ENCODE results near the gene ZFHX3. TPM values are rescaled to one million over a fixed set of nuclear protein-coding genes. Genes with fewer than 3 reads are reported as not detected.

ZFHX3 gene
- total and polyA plus RNA-seq, 2 of the 8 experiments (the other 6 are each of a cell fraction or from before 2014, with no cell fraction given): 0.08 to 0.99 TPM

DNA sequence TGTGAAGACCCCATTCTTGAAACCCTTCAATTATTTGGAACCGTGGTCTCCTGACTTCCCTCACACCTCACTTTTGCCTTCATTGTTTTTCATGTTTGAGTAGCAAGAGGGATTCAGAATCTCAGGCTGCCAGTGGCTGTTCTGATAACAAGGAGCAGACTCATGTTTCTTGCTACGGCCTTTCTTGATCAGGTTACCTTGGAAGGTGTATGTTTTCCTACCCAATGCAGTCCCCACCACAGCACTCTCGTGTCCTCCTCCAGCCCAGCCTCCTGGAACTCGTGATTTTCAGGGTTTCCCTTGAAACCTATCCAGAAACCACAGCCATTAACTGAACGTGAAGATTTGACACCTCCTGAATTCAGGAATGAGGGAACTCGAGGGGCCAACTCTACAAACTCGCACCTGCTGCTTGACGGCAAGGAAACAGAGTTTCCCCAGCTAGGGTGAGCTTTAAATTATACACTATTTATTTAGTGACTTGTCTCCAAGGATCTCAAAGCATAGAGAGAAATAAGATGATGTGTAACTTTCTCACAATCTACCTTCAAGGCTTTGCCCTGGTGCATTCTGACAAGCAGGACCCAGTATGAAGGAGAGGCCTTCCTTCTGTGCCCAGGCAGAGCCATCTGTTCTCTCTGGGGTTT is 1.6 kb downstream of the ZFHX3 start:
- no peak overlapping the region for H4K91ac ChIP-seq (replicated peaks; ENCODE audit: insufficient read length, low read length)
- H3K4me2 ChIP-seq (ENCODE audit: insufficient read depth in 1 of 2, low read depth in 2 of 2, low read length in 2 of 2): peak overlapping the region in 1 of 2 experiments; percentile 73; a peak in 1 of 4 replicates
- H3K18ac ChIP-seq (ENCODE audit: extremely low read depth, low read length): 0 out of 2 replicates have a peak overlapping the region, but pooled peaks have one; percentile 38
- H2BK120ac ChIP-seq (replicated peaks; ENCODE audit: low read depth, low read length): no peak overlapping the region
- H3K4ac ChIP-seq (replicated peaks; ENCODE audit: insufficient read length, low read depth, low read length): no peak overlapping the region
- POLR2A ChIA-PET (ENCODE audit: partially characterized antibody): interaction anchor here (0.6 to 1.7 kb wide), 3 partner anchors 8 to 1121 kb away, joined by 3 to 10 read pairs (median 5); no protein-coding TSS in a partner anchor
- no peak overlapping the region for H3K56ac ChIP-seq (replicated peaks; ENCODE audit: insufficient read length, low read depth, low read length)
- H4K8ac ChIP-seq (ENCODE audit: extremely low read depth, insufficient read depth, low read length): no peak overlapping the region
- TF ChIP-seq, protein P1, sequence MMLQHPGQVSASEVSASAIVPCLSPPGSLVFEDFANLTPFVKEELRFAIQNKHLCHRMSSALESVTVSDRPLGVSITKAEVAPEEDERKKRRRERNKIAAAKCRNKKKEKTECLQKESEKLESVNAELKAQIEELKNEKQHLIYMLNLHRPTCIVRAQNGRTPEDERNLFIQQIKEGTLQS (IDR thresholded peaks at IDR 0.05; ENCODE audit: insufficient read depth, low read depth, low read length): no peak
- TF ChIP-seq EGR1 (IDR thresholded peaks at IDR 0.05; ENCODE audit: borderline replicate concordance, low read depth, low read length) (no peak), RNF2 (IDR thresholded peaks at IDR 0.05; ENCODE audit: borderline replicate concordance, low read depth, low read length, missing control alignments, poor library complexity, severe bottlenecking) (no peak), GTF2F1 (IDR thresholded peaks at IDR 0.05; ENCODE audit: borderline replicate concordance, low read depth, low read length) (no peak), ZNF274 (IDR thresholded peaks at IDR 0.05; ENCODE audit: borderline replicate concordance, extremely low read depth, low read length) (no peak)
- H3K4me3 ChIP-seq (ENCODE audit: extremely low read depth in 1 of 4, insufficient read depth in 2 of 4, low read depth in 3 of 4, low read length in 4 of 4): no peak overlapping the region
- H4K5ac ChIP-seq (ENCODE audit: insufficient read length, low read depth, low read length): no peak overlapping the region
- no peaks in the 10 kb centered on the region for H3K36me3 ChIP-seq (ENCODE audit: control insufficient read depth in 2 of 4, insufficient read depth in 4 of 4, low read length in 3 of 4)
- FAIRE-seq (no peak), DNase-seq (ENCODE audit: low read depth in 1 of 2, low spot score in 2 of 2) (no peak)
- peaks cover 11% of the 10 kb centered on the region; the same call in 1 of the 2 replicates for H3K23me2 ChIP-seq (ENCODE audit: low read depth, low read length)
- peaks cover 10 to 35% (median 29%) of the 10 kb centered on the region in 4 experiments for H3K4me1 ChIP-seq (replicated peaks in 1 of 4; ENCODE audit: control insufficient read depth in 3 of 4, insufficient read depth in 4 of 4, low read length in 3 of 4)
- peak overlapping the region; percentile 64; the same call in 1 of the 2 replicates for H2BK12ac ChIP-seq (ENCODE audit: low read depth, low read length)
- H3K14ac ChIP-seq (ENCODE audit: insufficient read length): no peak overlapping the region
- CTCF ChIA-PET (ENCODE audit: partially characterized antibody): interaction anchor here (0.6 to 5.7 kb wide), 7 partner anchors 7 to 989 kb away, joined by 3 to 24 read pairs (median 4); no protein-coding TSS in a partner anchor
- H2BK5ac ChIP-seq (ENCODE audit: low read depth, low read length): no peak overlapping the region
- H3K23ac ChIP-seq (ENCODE audit: insufficient read length): no peak overlapping the region
- H3K79me2 ChIP-seq (ENCODE audit: control insufficient read depth in 1 of 2, insufficient read depth in 2 of 2, low read length in 2 of 2): no peaks in the 10 kb centered on the region
- peak overlapping the region; percentile 76; the same call in 1 of the 2 replicates for H2BK15ac ChIP-seq (ENCODE audit: low read length)
- H3K27me3 ChIP-seq (replicated peaks in 1 of 4; ENCODE audit: control insufficient read depth in 3 of 4, extremely low read depth in 1 of 4, insufficient read depth in 3 of 4, low read length in 3 of 4): peaks cover 74 to 98% (median 95%) of the 10 kb centered on the region in 4 experiments
- no peak overlapping the region for H2AK5ac ChIP-seq (ENCODE audit: low read depth, low read length)
- peaks cover 19 to 25% of the 10 kb centered on the region in 2 experiments for H4K20me1 ChIP-seq (replicated peaks in 1 of 2; ENCODE audit: control insufficient read depth in 1 of 2, insufficient read depth in 2 of 2, low read length in 2 of 2)
- H2AFZ ChIP-seq (ENCODE audit: low read length): no peak overlapping the region
- 13% methylated on average over 8 of the region's 8 CpGs; no CpG with 5 or more reads in 1 of the 2 experiments for WGBS, 2 experiments (ENCODE audit: extremely low coverage in 1 of 2, insufficient coverage in 1 of 2, insufficient read length in 1 of 2, insufficient replicate concordance in 2 of 2, low coverage in 1 of 2, low lambda C conversion rate in 2 of 2, missing lambda C conversion rate in 1 of 2)
- no peak overlapping the region for H3K27ac ChIP-seq (ENCODE audit: low read depth, low read length)
- H3K9me3 ChIP-seq (ENCODE audit: insufficient read depth in 2 of 2, low read depth in 1 of 2, low read length in 1 of 2): no peaks in the 10 kb centered on the region
- no peaks in the 10 kb centered on the region; the same call in 1 of the 2 replicates for H3K79me1 ChIP-seq (ENCODE audit: low read depth, low read length)
- H2BK20ac ChIP-seq (ENCODE audit: low read length): no peak overlapping the region; the same call in 1 of the 2 replicates
- H3K9ac ChIP-seq (replicated peaks in 1 of 4; ENCODE audit: extremely low read depth in 1 of 4, low read depth in 3 of 4, low read length in 3 of 4): no peak overlapping the region
